Muscle of arm (tissue), 12 donors: ENCODE data around the gene B3GAT3. TPM values are rescaled to one million over a fixed set of nuclear protein-coding genes. Genes with fewer than 3 reads are reported as not detected.
"Not testable (repeated sequence)": the region's sequence is repeated elsewhere in the genome, so short reads cannot be mapped to it uniquely, and the experiment has no call there.

Experiments used
- DNase-seq: peaks from one replicate; pipeline ENCODE4 v3.0.0-alpha.2; 2013
- polyA plus RNA-seq, 12 donors: library from polyadenylated mRNA; unstranded; fragments of 120-200 nt; gene quantifications; one replicate each; pipeline ENCODE4 v1.2.1, GENCODE V29; 2013; ENCODE audit not compliant: insufficient read length in 12 of 12

Gene B3GAT3
- polyA plus RNA-seq, 12 donors = 13.2 to 40.2 (median 15.7) TPM; not detected in 1

GRCh38 chr11:62605467-62605866, 16.3 kb downstream of the B3GAT3 start:
- DNase-seq = no peak

GRCh38 chr11:62604460-62605120, 17.2 kb downstream of the B3GAT3 start:
- DNase-seq = no peak

GRCh38 chr11:62603776-62604299, 17.9 kb downstream of the B3GAT3 start:
- no peak for DNase-seq

GRCh38 chr11:62603072-62603408, 18.7 kb downstream of the B3GAT3 start:
- no peak for DNase-seq

GRCh38 chr11:62602141-62603071, 19.4 kb downstream of the B3GAT3 start:
- DNase-seq = peak; percentile 68

- DNase-seq = peak; percentile 98
Measured at GRCh38 chr11:62601372-62602140, 20.2 kb downstream of the B3GAT3 start, which contains the start of gene MTA2. TSS of gene MTA2 (minus strand) at chr11:62601865. CDS start at chr11:62601450, 415 bp downstream.

GRCh38 chr11:62601122-62601371, 20.7 kb downstream of the B3GAT3 start:
- DNase-seq = no peak

- DNase-seq = no peak
Measured at GRCh38 chr11:62600367-62601121, 21.2 kb downstream of the B3GAT3 start.

GRCh38 chr11:62599901-62600300, 21.9 kb downstream of the B3GAT3 start:
- DNase-seq = no peak

- peak; percentile 95 for DNase-seq
Measured at GRCh38 chr11:62599069-62599696, 22.6 kb downstream of the B3GAT3 start.

GRCh38 chr11:62595124-62595523, 26.7 kb downstream of the B3GAT3 start:
- no peak for DNase-seq

GRCh38 chr11:62593434-62594044, 28.2 kb downstream of the B3GAT3 start:
- DNase-seq = no peak

GRCh38 chr11:62592989-62593421, 28.8 kb downstream of the B3GAT3 start:
- DNase-seq = no peak

GRCh38 chr11:62592146-62592815, 29.5 kb downstream of the B3GAT3 start:
- DNase-seq = no peak

GRCh38 chr11:62591448-62592145, 30.2 kb downstream of the B3GAT3 start, which contains the start of gene TUT1:
TSS of gene TUT1 (minus strand) at chr11:62591523. CDS start at chr11:62591485, 38 bp downstream.
- peak; percentile 98 for DNase-seq

GRCh38 chr11:62588966-62589637, 32.7 kb downstream of the B3GAT3 start:
- DNase-seq = no peak

- DNase-seq = not testable (repeated sequence)
Measured at GRCh38 chr11:62585356-62585755, 36.4 kb downstream of the B3GAT3 start.

GRCh38 chr11:62581735-62582134, 40.1 kb downstream of the B3GAT3 start:
- not testable (repeated sequence) for DNase-seq
